Thymus (tissue), 11 donors: Measurements from ENCODE around the gene SYMPK. TPM values are rescaled to one million over a fixed set of nuclear protein-coding genes. Genes with fewer than 3 reads are reported as not detected.
"Not testable (repeated sequence)": the region's sequence is repeated elsewhere in the genome, so short reads cannot be mapped to it uniquely, and the experiment has no call there.

Source experiments
- DNase-seq, 9 donors: peaks; one replicate each; pipeline ENCODE4 v3.0.0-alpha.2; 2013; ENCODE audit warnings: low spot score in 9 of 9, low read depth in 6 of 9, missing footprints in 1 of 9
- H3K27ac ChIP-seq, 2 donors: one replicate each; pipeline ENCODE4 v1.5.1; 2013; ENCODE audit warnings: control low read depth in 1 of 2, low read depth in 1 of 2, low read length in 1 of 2, mild to moderate bottlenecking in 1 of 2, moderate library complexity in 1 of 2
- H3K27me3 ChIP-seq, 2 donors: one replicate each; pipeline ENCODE4 v1.5.1; 2013; ENCODE audit warnings: low read length in 1 of 2; ENCODE audit not compliant: control insufficient read depth in 2 of 2, insufficient read depth in 1 of 2
- H3K36me3 ChIP-seq, 2 donors: one replicate each; pipeline ENCODE4 v1.5.1; 2013; ENCODE audit warnings: low read length in 1 of 2, mild to moderate bottlenecking in 1 of 2, moderate library complexity in 1 of 2; ENCODE audit not compliant: control insufficient read depth in 2 of 2, insufficient read depth in 2 of 2
- H3K4me1 ChIP-seq, 2 donors: one replicate each; pipeline ENCODE4 v1.5.1; 2013; ENCODE audit warnings: low read length in 2 of 2; ENCODE audit not compliant: control insufficient read depth in 2 of 2, insufficient read depth in 2 of 2
- H3K4me3 ChIP-seq, 2 donors: one replicate each; pipeline ENCODE4 v1.5.1; 2013; ENCODE audit warnings: low read length in 2 of 2, control low read depth in 1 of 2, mild to moderate bottlenecking in 1 of 2
- H3K9me3 ChIP-seq, 2 donors: one replicate each; pipeline ENCODE4 v1.5.1; 2013; ENCODE audit warnings: low read length in 1 of 2, mild to moderate bottlenecking in 1 of 2; ENCODE audit not compliant: control insufficient read depth in 2 of 2, insufficient read depth in 1 of 2
- WGBS: extraction: QIAGEN DNeasy Blood & Tissue Kit; methylation state at CpG from one replicate; pipeline ENCODE4 v1.1.7; 2013; 5-methylcytosine and 5-hydroxymethylcytosine counted together
- polyA plus RNA-seq: library from polyadenylated mRNA; stranded (reverse); fragments of 200-250 nt; gene quantifications from one replicate; pipeline ENCODE4 v1.2.3, GENCODE V29; 2013
- total RNA-seq: library from RNA; stranded (reverse); fragments of 120-200 nt; gene quantifications from one replicate; pipeline ENCODE4 v1.2.4, GENCODE V29; 2013
- donor health status: healthy.

Gene SYMPK
- total and polyA plus RNA-seq, 2 donors, result 24.5 to 151 TPM

DNA sequence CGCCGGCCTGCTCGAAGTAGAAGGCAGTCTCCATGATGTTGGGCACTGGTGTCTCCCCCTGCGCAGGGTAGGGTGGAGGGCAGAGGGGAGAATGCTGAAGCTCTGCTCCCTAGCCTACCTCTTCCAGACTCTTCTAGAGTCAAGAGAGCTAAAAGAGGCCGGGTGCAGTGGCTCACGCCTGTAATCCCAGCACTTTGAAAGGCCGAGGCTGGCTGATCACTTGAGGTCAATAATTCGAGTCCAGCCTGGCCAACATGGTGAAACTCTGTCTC is 58.1 kb downstream of the SYMPK start:
- Histone ChIP-seq H3K4me3 (no peak overlapping the region), H3K27ac (no peak overlapping the region), H3K9me3 (no peaks in the 10 kb centered on the region), H3K27me3 (peaks cover 0 to 40% of the 10 kb centered on the region in 2 donors), H3K36me3 (no peaks in the 10 kb centered on the region), H3K4me1 (peaks cover 5 to 8% of the 10 kb centered on the region in 2 donors)
- 96% methylated on average over 8 of the region's 8 CpGs for WGBS
- DNase-seq, result no peak

DNA sequence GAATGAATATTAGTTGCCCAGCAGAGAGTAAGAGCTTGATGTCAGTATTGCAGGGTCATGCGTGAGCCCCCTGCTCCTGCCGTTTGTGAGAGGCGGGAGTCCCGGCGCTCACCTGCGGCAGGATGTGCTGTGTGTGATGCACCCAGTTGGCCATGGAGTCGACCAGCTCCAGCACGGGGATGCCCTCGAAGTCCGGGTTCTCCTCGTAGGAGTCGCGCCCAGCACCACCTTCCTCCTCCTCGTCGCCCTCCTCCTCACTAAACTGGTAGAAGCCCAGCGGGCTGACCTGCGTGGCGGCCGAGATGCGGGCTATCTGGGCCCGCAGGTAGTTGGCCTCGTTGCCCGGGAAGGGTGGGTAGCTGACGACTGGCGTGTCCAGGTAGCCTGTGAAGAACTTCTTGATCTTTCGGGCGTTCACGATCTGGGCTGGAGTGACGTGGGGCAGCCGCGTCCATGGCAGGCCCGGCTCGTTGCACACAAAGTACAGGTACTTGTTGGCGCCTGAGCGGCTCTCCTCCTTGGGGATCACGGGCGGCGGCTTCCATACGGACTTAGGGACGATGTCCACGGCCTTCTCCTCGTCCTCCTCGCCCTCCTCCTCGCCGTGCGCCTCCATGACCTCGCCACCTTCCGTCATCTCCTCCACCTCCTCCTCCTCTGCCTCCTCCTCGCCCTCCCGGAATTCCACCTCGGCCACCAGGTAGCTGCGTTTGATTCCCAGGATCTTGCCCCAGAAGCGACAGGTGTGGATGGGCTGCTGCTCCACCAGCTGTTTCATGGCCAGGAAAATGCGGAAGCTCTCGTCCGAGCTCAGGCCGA is 58.6 kb downstream of the SYMPK start:
- Histone ChIP-seq H3K4me3 (no peak overlapping the region), H3K27ac (no peak overlapping the region), H3K4me1 (peaks cover 3 to 6% of the 10 kb centered on the region in 2 donors), H3K9me3 (no peaks in the 10 kb centered on the region), H3K36me3 (no peaks in the 10 kb centered on the region), H3K27me3 (peaks cover 0 to 43% of the 10 kb centered on the region in 2 donors)
- 95% methylated on average over 57 of the region's 57 CpGs for WGBS
- DNase-seq, result no peak

- no peaks in the 10 kb centered on the region for H3K36me3 ChIP-seq
- no peak overlapping the region for H3K27ac ChIP-seq
- no peaks in the 10 kb centered on the region for H3K9me3 ChIP-seq
- no peak overlapping the region for H3K4me3 ChIP-seq
- DNase-seq, result no peak
- 92% methylated on average over 7 of the region's 7 CpGs for WGBS
- peaks cover 0 to 47% of the 10 kb centered on the region in 2 donors for H3K27me3 ChIP-seq
- peaks cover 4 to 8% of the 10 kb centered on the region in 2 donors for H3K4me1 ChIP-seq
Measured at GRCh38 chr19:45801603-45802175, 61.3 kb downstream of the SYMPK start.

DNA sequence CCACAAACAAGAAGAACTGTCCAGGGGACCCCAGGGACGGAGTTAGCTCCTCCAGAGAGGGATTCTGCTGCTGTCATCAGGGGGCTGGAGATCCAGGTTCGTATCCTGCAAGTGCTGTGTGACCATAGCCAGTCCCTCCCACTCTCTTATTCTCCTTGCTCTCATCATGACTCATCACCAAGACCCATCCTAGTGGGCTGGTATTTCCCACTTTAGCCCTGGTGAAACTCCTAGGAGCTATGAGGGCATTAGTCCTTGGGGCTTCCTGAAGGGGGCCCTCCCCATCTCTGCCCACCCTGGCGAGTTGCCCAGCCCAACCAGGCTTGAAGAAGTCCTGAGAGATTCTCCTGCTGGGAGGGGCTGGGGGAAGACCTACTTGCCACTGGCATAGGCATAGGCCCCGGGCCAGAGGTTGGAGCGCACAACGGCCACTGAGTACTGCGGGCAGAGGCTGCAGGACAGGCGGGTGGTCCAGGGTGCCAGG is 62.8 kb downstream of the SYMPK start:
- DNase-seq, result no peak
- Histone ChIP-seq H3K9me3 (no peaks in the 10 kb centered on the region), H3K4me1 (peaks cover 4 to 8% of the 10 kb centered on the region in 2 donors), H3K27me3 (peaks cover 0 to 50% of the 10 kb centered on the region in 2 donors), H3K36me3 (no peaks in the 10 kb centered on the region), H3K4me3 (no peak overlapping the region), H3K27ac (no peak overlapping the region)
- 88% methylated on average over 8 of the region's 8 CpGs for WGBS

- H3K27ac ChIP-seq, H3K4me3 ChIP-seq: not testable (repeated sequence)
Measured at GRCh38 chr19:45799541-45799940, 63.4 kb downstream of the SYMPK start.

GRCh38 chr19:45798995-45799517 is 63.9 kb downstream of the SYMPK start:
- Histone ChIP-seq H3K27ac (no peak overlapping the region), H3K27me3 (peaks cover 0 to 46% of the 10 kb centered on the region in 2 donors), H3K9me3 (no peaks in the 10 kb centered on the region), H3K36me3 (no peaks in the 10 kb centered on the region), H3K4me3 (no peak overlapping the region), H3K4me1 (peaks cover 4 to 8% of the 10 kb centered on the region in 2 donors)
- 13% methylated on average over 10 of the region's 10 CpGs for WGBS
- DNase-seq, result peak in 7 of 9 donors; percentile 39 to 82 (median 54)

More at GRCh38 chr19:45799541-45799940, 63.4 kb downstream of the SYMPK start:
- not testable (repeated sequence) for H3K36me3 ChIP-seq, DNase-seq, H3K9me3 ChIP-seq, H3K4me1 ChIP-seq
- H3K27me3 ChIP-seq, result peaks cover 0 to 50% of the 10 kb centered on the region in 2 donors
- WGBS, result 94% methylated on average over 5 of the region's 5 CpGs

GRCh38 chr19:45794627-45795026 is 68.3 kb downstream of the SYMPK start:
- DNase-seq, result no peak
- no peak overlapping the region for H3K4me3 ChIP-seq
- no peaks in the 10 kb centered on the region for H3K9me3 ChIP-seq
- H3K36me3 ChIP-seq, result peaks cover under 1 to 6% of the 10 kb centered on the region in 2 donors
- H3K4me1 ChIP-seq, result peaks cover 18 to 32% of the 10 kb centered on the region in 2 donors
- WGBS, result 84% methylated on average over 2 of the region's 2 CpGs
- no peak overlapping the region for H3K27ac ChIP-seq
- peaks cover 0 to 29% of the 10 kb centered on the region in 2 donors for H3K27me3 ChIP-seq

DNA sequence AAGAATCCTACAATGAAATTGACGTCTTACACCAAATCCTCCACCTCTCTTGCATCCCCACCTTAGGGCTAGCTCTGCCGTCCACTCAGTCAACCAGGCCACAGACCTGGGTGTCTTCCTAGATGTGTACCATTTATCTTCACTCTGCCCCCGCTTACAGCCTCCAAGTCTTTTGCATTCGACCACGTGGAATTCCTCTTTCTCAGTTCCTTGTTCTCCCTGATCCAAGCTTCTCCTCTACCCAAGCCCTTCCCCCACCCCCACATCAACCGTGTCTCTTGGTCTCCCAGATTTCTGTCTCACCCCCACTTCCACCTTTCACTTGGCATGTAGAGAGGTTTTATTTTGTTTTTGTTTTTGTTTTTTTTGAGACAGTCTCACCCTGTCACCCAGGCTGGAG is 69.1 kb downstream of the SYMPK start:
- no peaks in the 10 kb centered on the region for H3K9me3 ChIP-seq
- DNase-seq, result no peak
- H3K4me1 ChIP-seq, result peaks cover 14 to 25% of the 10 kb centered on the region in 2 donors
- H3K4me3 ChIP-seq, result no peak overlapping the region
- peaks cover 0 to 29% of the 10 kb centered on the region in 2 donors for H3K27me3 ChIP-seq
- H3K36me3 ChIP-seq, result peaks cover 7 to 13% of the 10 kb centered on the region in 2 donors
- WGBS, result 28% methylated on average over 6 of the region's 6 CpGs
- no peak overlapping the region for H3K27ac ChIP-seq

DNA sequence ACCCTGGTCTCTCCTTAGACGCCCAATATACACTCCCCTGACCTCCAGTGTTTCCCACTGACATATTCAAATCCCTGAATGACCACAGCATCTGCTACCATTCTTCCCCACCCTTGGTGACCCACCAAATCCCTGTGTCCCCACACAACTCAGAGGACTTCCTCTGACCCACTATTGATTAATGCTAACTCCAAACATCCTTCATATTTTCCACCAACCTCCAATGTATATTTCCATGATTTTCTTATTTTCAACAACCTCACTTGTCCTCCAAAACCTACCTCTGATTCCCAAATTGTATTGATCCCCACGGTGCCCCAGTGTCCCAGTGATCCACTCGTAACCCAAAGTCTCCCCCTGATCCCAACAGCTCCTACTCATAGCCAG is 69.8 kb downstream of the SYMPK start:
- Histone ChIP-seq H3K9me3 (no peaks in the 10 kb centered on the region), H3K4me3 (peak overlapping the region in 1 of 2 donors; percentile 86), H3K4me1 (peaks cover 14 to 24% of the 10 kb centered on the region in 2 donors), H3K36me3 (peaks cover 14 to 20% of the 10 kb centered on the region in 2 donors), H3K27me3 (peaks cover 0 to 32% of the 10 kb centered on the region in 2 donors), H3K27ac (no peak overlapping the region)
- 51% methylated on average over 3 of the region's 3 CpGs for WGBS
- no peak for DNase-seq
